WERI-Rb-1 (cell line): ENCODE data around the gene DAP.

Experiments
- DNase-seq: peaks from one replicate; pipeline ENCODE4 v3.0.0-alpha.2; 2020
- H3K27ac ChIP-seq: fragments of 250-450 bp; sonication (Bioruptor Pico); 2 replicates; pipeline ENCODE4 v1.5.1; 2020; ENCODE audit warnings: mild to moderate bottlenecking, moderate library complexity
- H3K27me3 ChIP-seq: fragments of 250-450 bp; sonication (Bioruptor Pico); 2 replicates; pipeline ENCODE4 v1.5.1; 2021; ENCODE audit warnings: mild to moderate bottlenecking, low read depth, moderate library complexity; ENCODE audit not compliant: insufficient read depth, severe bottlenecking
- H3K36me3 ChIP-seq: fragments of 250-450 bp; sonication (Bioruptor Pico); 2 replicates; pipeline ENCODE4 v1.5.1; 2020; ENCODE audit warnings: mild to moderate bottlenecking, moderate library complexity
- H3K4me3 ChIP-seq: 2 replicates; pipeline ENCODE4 v1.5.1; 2011; ENCODE audit warnings: low read depth, mild to moderate bottlenecking, control low read depth, low read length
- H3K9me3 ChIP-seq: fragments of 250-450 bp; sonication (Bioruptor Pico); 2 replicates; pipeline ENCODE4 v1.5.1; 2021; ENCODE audit warnings: mild to moderate bottlenecking, moderate library complexity; ENCODE audit not compliant: severe bottlenecking
- CTCF ChIP-seq: IDR thresholded peaks from 2 replicates; pipeline ENCODE4 v1.5.1; 2011; ENCODE audit warnings: low read depth, mild to moderate bottlenecking, control low read depth, inconsistent platforms, low read length

The DAP gene

DNA sequence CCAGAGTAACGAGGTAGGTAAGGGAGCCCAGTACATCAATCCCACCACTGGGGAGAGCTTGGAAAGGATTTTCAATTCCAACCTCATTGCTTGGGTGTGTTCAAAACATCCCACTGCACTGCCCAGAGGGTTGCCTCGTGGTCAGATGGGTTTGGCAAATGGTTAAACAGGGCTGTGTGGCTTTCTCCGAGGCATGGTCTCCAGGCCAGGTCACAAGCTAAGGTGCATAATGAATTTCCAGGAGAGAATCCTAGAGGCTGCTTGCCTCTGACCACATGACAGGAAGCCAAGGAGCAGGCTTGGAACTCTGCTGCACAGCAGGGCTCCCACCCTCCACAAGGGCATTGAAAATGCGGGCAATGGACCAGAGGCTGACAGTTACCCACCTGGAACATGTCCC is 51.6 kb downstream of the DAP start:
- H3K27ac ChIP-seq, result no peak overlapping the region
- H3K27me3 ChIP-seq, result no peaks in the 10 kb centered on the region
- H3K9me3 ChIP-seq, result no peaks in the 10 kb centered on the region
- no peak for TF ChIP-seq CTCF
- no peak overlapping the region for H3K4me3 ChIP-seq
- peaks cover 8% of the 10 kb centered on the region for H3K36me3 ChIP-seq
- no peak for DNase-seq

GRCh38 chr5:10708189-10708944 is 52.7 kb downstream of the DAP start:
- H3K4me3 ChIP-seq, result no peak overlapping the region
- H3K9me3 ChIP-seq, result no peaks in the 10 kb centered on the region
- no peak for TF ChIP-seq CTCF
- no peaks in the 10 kb centered on the region for H3K27me3 ChIP-seq
- no peak overlapping the region for H3K27ac ChIP-seq
- no peak for DNase-seq
- H3K36me3 ChIP-seq, result peaks cover 2% of the 10 kb centered on the region

DNA sequence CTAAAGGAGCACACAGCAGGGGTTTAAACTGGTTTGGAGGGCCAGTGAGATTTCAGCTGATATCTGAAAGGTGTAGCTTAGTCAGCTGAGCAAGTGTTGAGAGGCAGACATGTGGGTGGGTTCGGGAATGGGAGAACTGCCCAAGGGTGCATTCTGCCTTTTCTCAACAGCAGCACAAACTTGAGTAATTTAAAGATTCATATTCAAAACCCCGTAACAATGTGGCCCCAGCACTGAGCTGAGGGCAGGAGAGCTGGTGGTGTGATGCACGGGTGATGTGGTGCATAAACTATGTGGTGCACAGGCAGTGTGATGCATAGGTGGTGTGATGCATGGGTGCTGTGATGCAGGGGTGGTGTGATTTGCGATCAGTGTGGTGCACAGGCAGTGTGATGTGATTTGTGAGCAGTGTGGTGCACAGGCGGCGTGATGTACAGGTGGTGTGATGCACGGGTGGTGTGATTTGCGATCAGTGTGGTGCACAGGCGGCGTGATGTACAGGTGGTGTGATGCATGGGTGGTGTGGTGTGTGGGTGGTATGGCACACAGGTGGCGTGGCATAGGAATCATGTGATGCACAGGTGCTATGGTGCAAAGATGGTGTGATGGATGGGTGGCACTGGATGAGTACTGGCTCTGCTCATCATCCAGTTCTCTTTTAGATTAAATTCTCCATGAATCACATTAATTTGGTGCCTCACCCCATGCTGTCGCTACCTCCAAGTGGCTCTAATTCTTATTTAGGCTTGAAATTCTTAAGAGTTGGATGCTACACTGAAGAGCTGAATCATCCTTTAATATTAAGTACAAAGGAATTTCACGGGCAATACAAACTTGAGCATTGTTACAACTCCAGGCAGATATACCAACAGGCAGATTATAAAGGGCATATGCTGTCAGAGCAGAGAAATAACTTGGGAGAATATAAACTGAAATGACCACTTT is 53.6 kb downstream of the DAP start:
- Histone ChIP-seq H3K4me3 (no peak overlapping the region), H3K36me3 (peaks cover 2% of the 10 kb centered on the region), H3K27ac (no peak overlapping the region), H3K9me3 (no peaks in the 10 kb centered on the region), H3K27me3 (no peaks in the 10 kb centered on the region)
- no peak for DNase-seq
- TF ChIP-seq CTCF, result no peak

- TF ChIP-seq CTCF, result no peak
- H3K9me3 ChIP-seq, result no peaks in the 10 kb centered on the region
- H3K27me3 ChIP-seq, result no peaks in the 10 kb centered on the region
- H3K4me3 ChIP-seq, result no peak overlapping the region
- peaks cover 2% of the 10 kb centered on the region for H3K36me3 ChIP-seq
- no peak for DNase-seq
- H3K27ac ChIP-seq, result no peak overlapping the region
Observed at GRCh38 chr5:10706326-10706725, 54.7 kb downstream of the DAP start.

DNA sequence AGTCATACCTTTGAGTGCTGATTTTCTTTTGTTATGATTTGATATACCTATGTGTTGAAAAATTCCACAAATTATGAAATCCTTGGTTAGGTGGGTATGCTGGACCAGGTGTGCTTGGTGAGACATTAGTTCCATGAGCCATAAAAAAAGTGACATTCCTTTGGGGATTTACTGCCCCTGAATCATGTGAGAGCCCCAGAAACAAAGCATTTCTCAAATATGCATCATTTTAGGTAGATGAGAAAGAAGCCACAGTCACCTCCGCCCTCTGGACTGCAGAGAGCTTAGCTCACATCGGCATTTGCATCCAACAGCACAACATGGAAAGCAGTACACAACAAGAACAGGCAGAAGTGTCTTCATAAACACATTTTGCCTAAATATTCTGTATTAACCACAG is 55.3 kb downstream of the DAP start:
- Histone ChIP-seq H3K27me3 (no peaks in the 10 kb centered on the region), H3K4me3 (no peak overlapping the region), H3K9me3 (no peaks in the 10 kb centered on the region), H3K36me3 (peaks cover 2% of the 10 kb centered on the region), H3K27ac (no peak overlapping the region)
- TF ChIP-seq CTCF, result no peak
- no peak for DNase-seq
